ENCODE measurements around the gene RBFOX2. TPM values are rescaled to one million over a fixed set of nuclear protein-coding genes. Genes with fewer than 3 reads are reported as not detected.

RBFOX2 gene
- total and polyA plus RNA-seq, 2 donors (not counting 3 experiments of a cell fraction or from before 2014, with no cell fraction given), result 125 to 142 TPM

DNA sequence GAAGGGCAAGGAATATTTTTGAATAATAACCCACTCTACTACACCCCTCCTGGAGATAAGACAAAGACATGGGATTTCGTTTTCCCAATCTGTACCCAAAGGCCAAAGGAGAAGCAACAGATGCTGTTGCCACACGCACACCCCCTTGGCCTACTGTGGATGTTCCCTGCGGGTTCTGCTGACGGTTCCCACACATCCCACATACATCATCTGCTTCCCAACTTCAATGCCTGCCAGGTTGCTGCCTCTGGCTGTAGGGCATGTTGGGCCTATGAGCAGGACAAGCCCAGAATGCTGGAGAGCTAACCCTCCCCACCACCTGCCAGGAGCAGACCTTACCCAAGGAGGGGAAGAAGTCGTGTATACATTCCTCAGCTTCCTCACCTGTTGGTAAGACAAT, 13.6 kb upstream of the RBFOX2 start:
- no peak overlapping the region for H2AFZ ChIP-seq (ENCODE audit: low read depth, low read length)
- POLR2A ChIA-PET, result no interaction called here
- CTCF ChIA-PET, result no interaction called here
- intact Hi-C loops (cut with micrococcal nuclease), result no loop called here
- no peaks in the 10 kb centered on the region for H3K9me3 ChIP-seq (replicated peaks; ENCODE audit: control insufficient read depth, insufficient read depth, low read length)
- dilution Hi-C loops (cut with MboI; ENCODE audit: extremely low pct_ligation_motif_present, low sequenced_read_pairs), result no loop called here
- BruUV-seq (replicated peaks), result no TSS peak
- H3K27me3 ChIP-seq (ENCODE audit: control insufficient read depth in 2 of 2, insufficient read depth in 2 of 2, low read length in 2 of 2), result peaks cover 4 to 8% of the 10 kb centered on the region in 2 experiments
- H3K36me3 ChIP-seq (ENCODE audit: control insufficient read depth in 2 of 2, extremely low read depth in 1 of 2, insufficient read depth in 2 of 2, low read length in 2 of 2), result no peaks in the 10 kb centered on the region
- H3K27ac ChIP-seq (ENCODE audit: insufficient read depth, low read depth, low read length), result no peak overlapping the region
- no peaks in the 10 kb centered on the region for H3K4me1 ChIP-seq (ENCODE audit: control insufficient read depth, extremely low read depth, insufficient read depth, low read length)
- no peak for FAIRE-seq
- TF ChIP-seq MYC (IDR thresholded peaks at IDR 0.05; ENCODE audit: low read depth, low read length), result no peak
- no peaks in the 10 kb centered on the region for H3K79me2 ChIP-seq (ENCODE audit: control insufficient read depth, insufficient read depth, low read length)
- no peaks in the 10 kb centered on the region for H3K9me1 ChIP-seq (replicated peaks; ENCODE audit: control insufficient read depth, extremely low read depth, insufficient read depth, low read length)
- no peak overlapping the region for H3K4me3 ChIP-seq (replicated peaks in 1 of 3; ENCODE audit: insufficient read depth in 1 of 3, low read depth in 1 of 3, low read length in 3 of 3)
- no peak for DNase-seq (ENCODE audit: low read depth, low spot score)
- no peak overlapping the region for H3K9ac ChIP-seq (replicated peaks; ENCODE audit: extremely low read depth, insufficient read depth, low read length)
- H4K20me1 ChIP-seq (replicated peaks; ENCODE audit: control insufficient read depth, extremely low read depth, insufficient read depth, low read length), result no peaks in the 10 kb centered on the region
- no peak overlapping the region for H3K4me2 ChIP-seq (ENCODE audit: insufficient read depth, low read length)

DNA sequence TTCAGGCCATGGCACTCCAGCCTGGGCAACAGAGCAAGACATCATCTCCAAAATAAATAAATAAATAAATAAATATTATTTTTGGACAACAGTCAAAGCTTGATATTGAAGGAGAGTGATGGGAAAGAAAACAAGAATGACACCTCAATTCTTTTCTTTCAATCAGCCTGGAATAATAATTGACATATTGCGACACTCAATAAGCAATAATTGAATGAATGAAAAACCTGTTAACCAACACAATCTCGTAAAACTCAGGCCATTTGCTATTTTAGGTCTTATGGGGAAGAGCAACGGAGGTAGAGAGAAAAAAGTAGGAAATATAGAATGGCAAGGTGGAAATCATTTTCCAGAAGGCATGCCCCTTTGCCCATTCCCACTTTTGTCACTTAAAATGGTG, 10.5 kb upstream of the RBFOX2 start:
- H4K20me1 ChIP-seq (replicated peaks; ENCODE audit: control insufficient read depth, extremely low read depth, insufficient read depth, low read length), result no peaks in the 10 kb centered on the region
- H3K4me1 ChIP-seq (ENCODE audit: control insufficient read depth, extremely low read depth, insufficient read depth, low read length), result peaks cover 2% of the 10 kb centered on the region
- H3K4me3 ChIP-seq (replicated peaks in 1 of 3; ENCODE audit: insufficient read depth in 1 of 3, low read depth in 1 of 3, low read length in 3 of 3), result no peak overlapping the region
- intact Hi-C loops (cut with micrococcal nuclease) (no loop called here), dilution Hi-C loops (cut with MboI; ENCODE audit: extremely low pct_ligation_motif_present, low sequenced_read_pairs) (loop anchor here (10.0 kb wide), 1 partner anchor 284 kb away; no protein-coding TSS in a partner anchor)
- H3K27ac ChIP-seq (ENCODE audit: insufficient read depth, low read depth, low read length), result no peak overlapping the region
- DNase-seq (ENCODE audit: low read depth, low spot score) (no peak), FAIRE-seq (no peak)
- no peaks in the 10 kb centered on the region for H3K79me2 ChIP-seq (ENCODE audit: control insufficient read depth, insufficient read depth, low read length)
- POLR2A ChIA-PET, result no interaction called here
- no peaks in the 10 kb centered on the region for H3K9me1 ChIP-seq (replicated peaks; ENCODE audit: control insufficient read depth, extremely low read depth, insufficient read depth, low read length)
- no peak overlapping the region for H3K4me2 ChIP-seq (ENCODE audit: insufficient read depth, low read length)
- TF ChIP-seq FOS (IDR thresholded peaks at IDR 0.05; ENCODE audit: borderline replicate concordance, insufficient read depth, low read length), result no peak
- no peak for TF ChIP-seq JUN (IDR thresholded peaks at IDR 0.05; ENCODE audit: borderline replicate concordance, insufficient read depth, insufficient read length, low read depth)
- no peaks in the 10 kb centered on the region for H3K36me3 ChIP-seq (ENCODE audit: control insufficient read depth in 2 of 2, extremely low read depth in 1 of 2, insufficient read depth in 2 of 2, low read length in 2 of 2)
- peaks cover 13 to 16% of the 10 kb centered on the region in 2 experiments for H3K27me3 ChIP-seq (ENCODE audit: control insufficient read depth in 2 of 2, insufficient read depth in 2 of 2, low read length in 2 of 2)
- H3K9ac ChIP-seq (replicated peaks; ENCODE audit: extremely low read depth, insufficient read depth, low read length), result no peak overlapping the region
- BruUV-seq (replicated peaks), result no TSS peak
- no peaks in the 10 kb centered on the region for H3K9me3 ChIP-seq (replicated peaks; ENCODE audit: control insufficient read depth, insufficient read depth, low read length)
- no peak overlapping the region for H2AFZ ChIP-seq (ENCODE audit: low read depth, low read length)
- CTCF ChIA-PET, result interaction anchor here (1.0 kb wide), 1 partner anchor 21 kb away, joined by 3 read pairs; no protein-coding TSS in a partner anchor
